ENCODE data around the gene PIK3R4.

PIK3R4 gene

DNA sequence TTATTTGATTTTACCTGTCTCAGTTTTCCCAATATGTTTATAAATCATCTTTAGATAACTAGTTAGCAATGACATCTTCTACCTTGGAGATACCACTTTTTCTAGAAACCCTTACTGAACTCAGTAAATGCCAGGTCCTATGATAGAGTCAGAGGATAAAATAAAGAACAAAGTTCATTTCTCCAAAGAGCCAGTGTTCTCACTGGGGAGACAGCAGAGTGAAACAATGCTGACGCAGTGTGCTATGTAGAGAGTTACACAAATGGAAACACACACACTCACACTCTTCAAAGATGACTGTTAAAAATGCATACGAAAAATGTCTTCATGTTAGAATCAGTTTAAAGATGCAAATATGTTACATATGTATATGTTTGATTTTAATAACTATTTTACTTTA lies 111.3 kb downstream of the PIK3R4 start:
- no peak for DNase-seq
